Panc1 (cell line): Measurements from ENCODE around the gene TSR3. TPM values are rescaled to one million over a fixed set of nuclear protein-coding genes. Genes with fewer than 3 reads are reported as not detected.

Experiments
- ATAC-seq: fragments of 200-7000 bp; cut with Tn5 transposase; 2 replicates; pipeline ENCODE4 v1.9.1; 2020; ENCODE audit warnings: mild to moderate bottlenecking, moderate library complexity
- BruUV-seq: library from RNA; stranded (reverse); fragments of 400-500 nt; replicated peaks from 2 replicates; lab custom pipeline; 2021; lab: Mats Ljungman, UMichigan
- CTCF ChIA-PET: fragments of 300-600 bp; sonication (Branson Sonifier 250); formaldehyde crosslinking; loops from one replicate; lab custom pipeline; 2022; ENCODE audit warnings: antibody characterized with exemption; lab: Charles Lee
- POLR2A ChIA-PET: fragments of 300-600 bp; sonication (Branson Sonifier 250); formaldehyde crosslinking; loops from one replicate; lab custom pipeline; 2022; ENCODE audit warnings: antibody characterized with exemption; lab: Charles Lee
- DNase-seq: peaks from one replicate; pipeline ENCODE4 v3.0.0-alpha.2; 2010; ENCODE audit warnings: low read depth, low spot score
- H3K27ac ChIP-seq: 2 replicates; pipeline ENCODE4 v1.5.1; 2011; ENCODE audit warnings: mild to moderate bottlenecking, low read length, inconsistent platforms
- H3K27me3 ChIP-seq: fragments of 200-500 bp; sonication (Bioruptor generic); 2 replicates; pipeline ENCODE4 v1.6.0; 2014; ENCODE audit warnings: low read length, inconsistent platforms; ENCODE audit not compliant: control insufficient read depth, insufficient read depth
- H3K36me3 ChIP-seq: fragments of 200-500 bp; sonication (Bioruptor generic); 2 replicates; pipeline ENCODE4 v1.5.1; 2014; ENCODE audit warnings: inconsistent platforms, mild to moderate bottlenecking, low read length, moderate library complexity; ENCODE audit not compliant: control insufficient read depth, insufficient read depth
- H3K4me1 ChIP-seq: 2 replicates; pipeline ENCODE4 v1.5.1; 2011; ENCODE audit warnings: inconsistent platforms, mild to moderate bottlenecking, low read length, moderate library complexity; ENCODE audit not compliant: control insufficient read depth, insufficient read depth
- H3K4me3 ChIP-seq, 2 experiments: 2 replicates each; pipeline ENCODE4 v1.5.1; 2011 to 2012; ENCODE audit warnings: low read depth in 2 of 2, low read length in 2 of 2, mild to moderate bottlenecking in 2 of 2, inconsistent platforms in 1 of 2, moderate library complexity in 1 of 2
- H3K9me3 ChIP-seq: fragments of 200-500 bp; sonication (Bioruptor generic); 2 replicates; pipeline ENCODE4 v1.5.1; 2014; ENCODE audit warnings: low read depth, mild to moderate bottlenecking, inconsistent platforms, low read length, moderate library complexity; ENCODE audit not compliant: control insufficient read depth, insufficient read depth
- CTCF ChIP-seq: fragments of 450-650 bp; IDR thresholded peaks from 2 replicates; pipeline ENCODE4 v1.5.1; 2017; ENCODE audit warnings: mild to moderate bottlenecking
- POLR2AphosphoS5 ChIP-seq: IDR thresholded peaks from 2 replicates; pipeline ENCODE4 v1.6.1; 2012; ENCODE audit warnings: mild to moderate bottlenecking, low read depth, low read length, moderate library complexity
- REST ChIP-seq, 2 experiments: IDR thresholded peaks; 2 replicates each; pipeline ENCODE4 v1.6.1; 2011 to 2012; ENCODE audit warnings: low read depth in 2 of 2, control low read depth in 1 of 2, low read length in 1 of 2, mild to moderate bottlenecking in 1 of 2, moderate library complexity in 1 of 2; ENCODE audit not compliant: insufficient read depth in 1 of 2
- SIN3A ChIP-seq: IDR thresholded peaks from 2 replicates; pipeline ENCODE4 v1.6.1; 2012; ENCODE audit warnings: low read depth, mild to moderate bottlenecking, low read length, moderate library complexity, borderline replicate concordance; ENCODE audit not compliant: insufficient read depth
- TCF7L2 ChIP-seq: IDR thresholded peaks from 2 replicates; pipeline ENCODE4 v1.6.1; 2011; ENCODE audit warnings: mild to moderate bottlenecking, low read depth, low read length, inconsistent platforms
- in situ Hi-C: cut with HindIII; loops from 2 replicates; pipeline ENCODE4 v1.10.0; 2016; ENCODE audit warnings: low sequenced_read_pairs, low pct_unique_long_range_greater_than_20kb
- intact Hi-C: fragments of 100-400 bp; cut with micrococcal nuclease; formaldehyde crosslinking; loops from one replicate; pipeline ENCODE4 v1.10.0; 2022; ENCODE audit not compliant: unreplicated experiment
- total RNA-seq: library from RNA; stranded (reverse); gene quantifications from one replicate; pipeline ENCODE4 v1.2.1, GENCODE V29; 2021; ENCODE audit not compliant: unreplicated experiment

The TSR3 gene
- total RNA-seq, 1 experiment from 2014 or later: 89.7 TPM

DNA sequence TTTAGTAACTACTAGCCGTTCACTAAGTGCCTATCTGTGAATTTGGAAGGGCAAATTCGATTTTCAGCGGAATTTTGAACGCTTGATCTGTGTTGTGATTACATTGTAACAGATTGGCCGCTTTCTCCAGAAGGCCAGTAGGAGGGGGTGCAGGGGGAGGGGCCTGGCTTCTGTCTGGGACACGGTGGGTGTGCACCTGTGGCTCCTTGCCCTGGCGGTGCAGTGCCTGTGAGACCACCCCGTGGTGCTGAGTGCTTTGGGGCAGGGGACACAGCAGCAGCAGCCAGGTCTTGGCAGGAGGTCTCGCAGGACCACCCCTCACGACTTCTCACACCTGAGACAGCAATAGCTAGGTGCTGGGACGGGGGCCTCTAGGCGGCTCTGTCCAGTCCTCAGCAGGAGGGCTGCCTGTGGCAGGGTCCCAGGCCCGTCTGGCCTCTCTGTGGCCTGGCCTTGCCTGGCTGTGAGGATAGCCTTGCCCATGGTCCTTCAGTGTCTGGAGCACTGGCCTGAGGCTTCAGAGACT is 40.4 kb downstream of the TSR3 start:
- ChIA-PET POLR2A (no interaction called here), CTCF (no interaction called here)
- Histone ChIP-seq H3K27ac (peak overlapping the region; percentile 93), H3K4me1 (peaks cover 10% of the 10 kb centered on the region), H3K9me3 (no peaks in the 10 kb centered on the region), H3K4me3 (peak overlapping the region; percentile 87 to 99), H3K27me3 (no peaks in the 10 kb centered on the region), H3K36me3 (peaks cover 15% of the 10 kb centered on the region)
- intact Hi-C loops: no loop called here
- ATAC-seq: no peak
- BruUV-seq: no TSS peak
- in situ Hi-C loops: no loop called here
- no peak for TF ChIP-seq CTCF
- no peak for TF ChIP-seq REST (IDR thresholded peaks at IDR 0.05; ENCODE audit: insufficient read depth in 1 of 2, low read depth in 2 of 2, low read length in 1 of 2)
- TF ChIP-seq POLR2AphosphoS5: no peak
- no peak for TF ChIP-seq SIN3A
- no peak for TF ChIP-seq TCF7L2
- DNase-seq: no peak

GRCh38 chr16:1310832-1311200 is 40.9 kb downstream of the TSR3 start:
- peak overlapping the region; percentile 93 for H3K27ac ChIP-seq
- BruUV-seq: no TSS peak
- H3K4me1 ChIP-seq: peaks cover 10% of the 10 kb centered on the region
- peak overlapping the region; percentile 87 to 99 for H3K4me3 ChIP-seq
- ATAC-seq (no peak), DNase-seq (no peak)
- ChIA-PET POLR2A (no interaction called here), CTCF (no interaction called here)
- H3K9me3 ChIP-seq: no peaks in the 10 kb centered on the region
- in situ Hi-C loops (no loop called here), intact Hi-C loops (no loop called here)
- no peaks in the 10 kb centered on the region for H3K27me3 ChIP-seq
- no peak for TF ChIP-seq REST (IDR thresholded peaks at IDR 0.05; ENCODE audit: insufficient read depth in 1 of 2, low read depth in 2 of 2, low read length in 1 of 2)
- TF ChIP-seq TCF7L2: no peak
- TF ChIP-seq CTCF: no peak
- no peak for TF ChIP-seq POLR2AphosphoS5
- peaks cover 14% of the 10 kb centered on the region for H3K36me3 ChIP-seq
